ENCODE results near the gene MTHFD1L. TPM values are rescaled to one million over a fixed set of nuclear protein-coding genes. Genes with fewer than 3 reads are reported as not detected.

The MTHFD1L gene
- total RNA-seq, 4 donors from 2014 or later: 3.3 to 7.8 (median 3.8) TPM

- no peak for TF ChIP-seq CTCF (IDR thresholded peaks at IDR 0.05; ENCODE audit: low read depth)
Measured at GRCh38 chr6:151018911-151019782, 153.6 kb downstream of the MTHFD1L start.

- no peak for TF ChIP-seq CTCF (IDR thresholded peaks at IDR 0.05; ENCODE audit: low read depth)
Measured at GRCh38 chr6:151021896-151022295, 156.4 kb downstream of the MTHFD1L start.

- TF ChIP-seq CTCF (IDR thresholded peaks at IDR 0.05; ENCODE audit: low read depth): no peak
Measured at GRCh38 chr6:151022492-151022891, 157.0 kb downstream of the MTHFD1L start.

GRCh38 chr6:151023342-151023741, 157.8 kb downstream of the MTHFD1L start:
- no peak for TF ChIP-seq CTCF (IDR thresholded peaks at IDR 0.05; ENCODE audit: low read depth)

GRCh38 chr6:151024597-151024996, 159.1 kb downstream of the MTHFD1L start:
- TF ChIP-seq CTCF (IDR thresholded peaks at IDR 0.05; ENCODE audit: low read depth): no peak

- no peak for TF ChIP-seq CTCF (IDR thresholded peaks at IDR 0.05; ENCODE audit: low read depth)
Measured at GRCh38 chr6:151025076-151025475, 159.6 kb downstream of the MTHFD1L start.

- no peak for TF ChIP-seq CTCF (IDR thresholded peaks at IDR 0.05; ENCODE audit: low read depth)
Measured at GRCh38 chr6:151026041-151026663, 160.7 kb downstream of the MTHFD1L start.
